ENCODE data around the gene DPP9.

DNA sequence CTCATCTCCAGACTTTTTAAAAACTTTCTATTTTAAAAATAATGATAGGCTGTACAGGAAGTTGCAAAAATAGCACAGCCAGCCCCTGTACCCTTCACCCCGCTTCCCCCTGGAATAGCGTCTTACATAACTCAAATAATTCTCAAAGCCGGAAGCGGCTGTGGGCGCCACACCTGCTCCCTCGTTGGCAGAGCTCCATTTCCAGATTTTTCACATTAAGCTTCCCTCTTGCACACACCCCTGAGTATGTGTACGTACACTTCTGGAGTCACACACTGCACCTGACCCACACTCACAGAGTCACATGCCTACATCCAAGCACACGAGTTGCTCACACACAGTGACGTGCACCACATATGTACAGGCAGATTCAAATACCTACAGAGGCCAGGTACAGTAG lies 24.9 kb upstream of the DPP9 start:
- TF ChIP-seq, protein P1, sequence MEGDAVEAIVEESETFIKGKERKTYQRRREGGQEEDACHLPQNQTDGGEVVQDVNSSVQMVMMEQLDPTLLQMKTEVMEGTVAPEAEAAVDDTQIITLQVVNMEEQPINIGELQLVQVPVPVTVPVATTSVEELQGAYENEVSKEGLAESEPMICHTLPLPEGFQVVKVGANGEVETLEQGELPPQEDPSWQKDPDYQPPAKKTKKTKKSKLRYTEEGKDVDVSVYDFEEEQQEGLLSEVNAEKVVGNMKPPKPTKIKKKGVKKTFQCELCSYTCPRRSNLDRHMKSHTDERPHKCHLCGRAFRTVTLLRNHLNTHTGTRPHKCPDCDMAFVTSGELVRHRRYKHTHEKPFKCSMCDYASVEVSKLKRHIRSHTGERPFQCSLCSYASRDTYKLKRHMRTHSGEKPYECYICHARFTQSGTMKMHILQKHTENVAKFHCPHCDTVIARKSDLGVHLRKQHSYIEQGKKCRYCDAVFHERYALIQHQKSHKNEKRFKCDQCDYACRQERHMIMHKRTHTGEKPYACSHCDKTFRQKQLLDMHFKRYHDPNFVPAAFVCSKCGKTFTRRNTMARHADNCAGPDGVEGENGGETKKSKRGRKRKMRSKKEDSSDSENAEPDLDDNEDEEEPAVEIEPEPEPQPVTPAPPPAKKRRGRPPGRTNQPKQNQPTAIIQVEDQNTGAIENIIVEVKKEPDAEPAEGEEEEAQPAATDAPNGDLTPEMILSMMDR (IDR thresholded peaks at IDR 0.05), result no peak
- TF ChIP-seq POLR2AphosphoS5 (IDR thresholded peaks at IDR 0.05; ENCODE audit: insufficient read depth in 1 of 2, low read depth in 1 of 2), result no peak
- TF ChIP-seq POLR2A (IDR thresholded peaks at IDR 0.05), result no peak
